HepG2 (cell line): ENCODE results near the gene MYBL2. TPM values are rescaled to one million over a fixed set of nuclear protein-coding genes. Genes with fewer than 3 reads are reported as not detected.

ENCODE experiments used
- CBX5 ChIP-seq: sonication (generic); formaldehyde crosslinking; IDR thresholded peaks from 2 replicates; pipeline ENCODE4 v1.4.0; 2020; ENCODE audit warnings: missing genetic modification reagents, borderline replicate concordance
- CEBPZ ChIP-seq: IDR thresholded peaks from 2 replicates; pipeline ENCODE4 v1.6.1; 2012; ENCODE audit warnings: low read length, improper control_type of control experiment
- EHMT2 ChIP-seq: fragments of 200-600 bp; sonication (generic); IDR thresholded peaks from 2 replicates; pipeline ENCODE4 v1.7.0; 2017; ENCODE audit warnings: antibody characterized with exemption, low read depth, low read length, borderline replicate concordance
- FOXP4 ChIP-seq: sonication (generic); formaldehyde crosslinking; IDR thresholded peaks from 2 replicates; pipeline ENCODE4 v1.4.0; 2020; ENCODE audit warnings: missing genetic modification reagents
- LBX2 ChIP-seq: sonication (generic); formaldehyde crosslinking; IDR thresholded peaks from 2 replicates; pipeline ENCODE4 v1.5.0; 2020; ENCODE audit warnings: missing genetic modification reagents, mild to moderate bottlenecking, borderline replicate concordance
- NRL ChIP-seq: sonication (generic); formaldehyde crosslinking; IDR thresholded peaks from 2 replicates; pipeline ENCODE4 v1.5.0; 2020; ENCODE audit warnings: missing genetic modification reagents, mild to moderate bottlenecking, moderate library complexity, borderline replicate concordance
- RFXANK ChIP-seq: IDR thresholded peaks from 2 replicates; pipeline ENCODE4 v1.6.1; 2016
- TFE3 ChIP-seq: IDR thresholded peaks from 2 replicates; pipeline ENCODE4 v1.6.1; 2016
- TRAFD1 ChIP-seq: sonication (generic); formaldehyde crosslinking; IDR thresholded peaks from 2 replicates; pipeline ENCODE4 v1.5.1; 2020; ENCODE audit warnings: missing genetic modification reagents, mild to moderate bottlenecking, borderline replicate concordance
- ZBED4 ChIP-seq: sonication (generic); formaldehyde crosslinking; IDR thresholded peaks from 2 replicates; pipeline ENCODE4 v1.4.0; 2020; ENCODE audit warnings: missing genetic modification reagents, borderline replicate concordance
- ZEB1 ChIP-seq: IDR thresholded peaks from 2 replicates; pipeline ENCODE4 v1.6.1; 2012; ENCODE audit warnings: mild to moderate bottlenecking, low read depth, inconsistent platforms; ENCODE audit not compliant: insufficient replicate concordance
- ZKSCAN8 ChIP-seq: IDR thresholded peaks from 2 replicates; pipeline ENCODE4 v1.6.1; 2016; ENCODE audit warnings: borderline replicate concordance, missing genetic modification reagents, missing compliant biosample characterization
- ZNF773 ChIP-seq: sonication (generic); formaldehyde crosslinking; IDR thresholded peaks from 2 replicates; pipeline ENCODE4 v1.4.0; 2020; ENCODE audit warnings: missing genetic modification reagents, borderline replicate concordance
- polyA plus RNA-seq, 8 experiments: library from polyadenylated mRNA; depleted of rRNA in 3 of 8; stranded (reverse) in 7 of 8; unstranded in 1 of 8; fragments of >200 nt; fragmentation: Illumina TruSeq in 4 of 8; extraction: Trizol in 4 of 8; gene quantifications; 2 replicates each; pipeline versions ENCODE4 v1.2.1 to v1.2.3, GENCODE V29; 2011 to 2016; ENCODE audit warnings: low read depth in 4 of 8, missing spikeins in 1 of 8, mixed read lengths in 1 of 8; ENCODE audit not compliant: insufficient read depth in 1 of 8
- total RNA-seq, 5 experiments: library from RNA; depleted of rRNA; stranded (reverse); fragments of >200 nt; fragmentation: Illumina TruSeq; extraction: Trizol; gene quantifications; 2 replicates each; pipeline ENCODE4 v1.2.3, GENCODE V29; 2016; ENCODE audit warnings: low read depth in 1 of 5

MYBL2 gene
- total and polyA plus RNA-seq, 2 of the 13 experiments (the other 11 are each of a cell fraction or from before 2014, with no cell fraction given) = 11.9 to 66.2 TPM

GRCh38 chr20:43725666-43726065 is 58.8 kb downstream of the MYBL2 start (continued):
- no peak for TF ChIP-seq FOXP4 (CRISPR knock-in tag)
- no peak for TF ChIP-seq NRL (CRISPR knock-in tag)
- TF ChIP-seq LBX2 (CRISPR knock-in tag) = no peak
- TF ChIP-seq TFE3 (CRISPR knock-in tag) = no peak
- TF ChIP-seq RFXANK (CRISPR knock-in tag) = no peak
- no peak for TF ChIP-seq CBX5
- no peak for TF ChIP-seq ZKSCAN8 (CRISPR knock-in tag)
- TF ChIP-seq CEBPZ = no peak
- no peak for TF ChIP-seq ZNF773 (CRISPR knock-in tag)
- TF ChIP-seq ZBED4 = no peak
- TF ChIP-seq EHMT2 = no peak
- no peak for TF ChIP-seq TRAFD1 (CRISPR knock-in tag)
- TF ChIP-seq ZEB1 = no peak
